SK-N-DZ (cell line): Measurements from ENCODE around the gene CRHBP.
"Not testable (repeated sequence)": the region's sequence is repeated elsewhere in the genome, so short reads cannot be mapped to it uniquely, and the experiment has no call there.

Source experiments
- DNase-seq: peaks from one replicate; pipeline ENCODE4 v3.0.0-alpha.2; 2015; ENCODE audit warnings: low spot score

Gene CRHBP

GRCh38 chr5:76958991-76959767 is 6.3 kb downstream of the CRHBP start:
- no peak for DNase-seq

DNA sequence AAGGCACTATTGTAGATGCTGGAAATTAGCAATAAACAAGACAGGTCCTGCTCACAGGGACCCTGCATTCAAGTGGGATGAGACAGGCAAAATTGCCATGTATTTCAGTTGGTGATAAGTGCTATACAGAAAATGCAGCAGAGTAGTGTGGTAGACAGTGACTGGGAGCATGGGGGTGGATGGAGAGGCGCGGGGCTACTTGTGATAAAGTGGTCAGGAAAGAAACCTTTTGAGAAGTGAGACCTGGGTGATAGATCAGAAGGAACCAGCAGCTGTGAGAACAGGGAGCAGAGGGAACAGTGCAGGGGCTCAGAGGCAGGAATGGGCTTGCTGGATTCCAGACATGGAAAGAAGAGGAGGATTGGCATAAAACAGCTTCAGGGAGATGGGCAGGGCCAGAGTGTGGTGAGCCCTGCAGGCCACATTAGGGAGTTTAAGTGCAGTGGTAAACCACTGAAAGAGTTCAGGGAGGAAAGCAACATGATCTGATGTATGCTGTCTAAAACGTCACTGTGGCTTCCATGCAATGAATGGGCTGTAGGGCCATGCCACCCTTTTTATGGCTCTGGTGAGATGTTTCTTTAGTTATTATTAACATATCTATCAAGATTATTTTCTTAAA is 7.3 kb downstream of the CRHBP start:
- no peak for DNase-seq

DNA sequence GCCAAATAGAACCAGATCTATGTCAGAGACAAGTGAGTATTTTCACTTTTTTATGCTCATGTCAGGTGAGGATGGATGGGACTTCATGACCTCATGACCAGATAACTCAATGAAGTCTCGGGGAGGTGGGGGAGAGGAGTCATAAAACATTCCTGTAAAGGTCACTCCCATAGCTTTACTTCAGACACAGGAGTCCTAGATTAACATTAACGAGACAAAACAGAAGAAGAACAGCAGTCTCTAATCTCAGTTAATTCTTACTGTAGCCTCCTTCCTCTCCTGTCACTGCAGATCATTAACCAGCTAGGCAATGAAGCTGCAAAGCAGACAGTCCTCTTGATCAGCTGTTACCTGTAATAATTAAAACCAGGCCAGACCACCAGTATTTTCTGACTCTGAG is 11.2 kb downstream of the CRHBP start:
- no peak for DNase-seq

DNA sequence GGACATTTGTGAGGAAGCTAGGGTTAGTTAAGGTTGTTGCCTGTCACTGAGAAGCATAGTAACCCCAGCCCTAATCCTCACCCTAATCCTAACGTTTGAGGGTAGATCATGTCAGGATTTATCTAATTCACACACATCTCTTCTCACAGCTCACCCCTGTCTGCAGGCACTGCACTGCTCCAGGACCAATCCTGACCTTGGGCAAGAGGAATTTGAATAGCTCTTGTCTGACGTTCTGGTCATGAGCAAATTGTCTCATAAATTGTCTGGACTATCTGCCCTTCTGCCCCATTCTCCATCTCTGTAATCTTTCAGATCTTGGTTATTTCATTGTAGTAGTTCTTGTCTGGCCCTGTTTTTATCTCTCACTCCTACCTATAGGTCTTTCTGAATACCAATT is 18.7 kb downstream of the CRHBP start:
- DNase-seq, result peak; percentile 28

- no peak for DNase-seq
These were observed 19.8 kb downstream of the CRHBP start for GRCh38 chr5:76972689-76973088.

DNA sequence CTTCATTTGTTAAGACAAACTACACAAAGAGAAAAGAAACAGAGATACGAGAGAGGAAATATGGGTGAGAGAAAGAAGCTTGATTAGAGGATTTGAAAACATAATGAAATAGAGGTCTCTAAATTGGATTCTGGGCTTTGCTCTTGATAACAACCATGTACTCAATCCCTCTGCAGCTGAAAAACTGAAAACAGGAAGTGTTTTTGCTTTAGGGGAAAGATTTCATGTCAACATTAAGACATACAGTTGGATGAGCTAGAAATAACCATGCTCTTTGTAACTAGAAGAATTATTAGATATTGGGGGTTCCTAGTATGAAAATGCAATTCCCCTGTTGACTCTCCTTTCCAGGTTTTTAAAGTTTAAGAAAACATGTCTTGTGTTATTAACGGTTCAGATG is 21.9 kb downstream of the CRHBP start:
- DNase-seq, result no peak

GRCh38 chr5:76978869-76979268 is 26.0 kb downstream of the CRHBP start:
- DNase-seq, result no peak

DNA sequence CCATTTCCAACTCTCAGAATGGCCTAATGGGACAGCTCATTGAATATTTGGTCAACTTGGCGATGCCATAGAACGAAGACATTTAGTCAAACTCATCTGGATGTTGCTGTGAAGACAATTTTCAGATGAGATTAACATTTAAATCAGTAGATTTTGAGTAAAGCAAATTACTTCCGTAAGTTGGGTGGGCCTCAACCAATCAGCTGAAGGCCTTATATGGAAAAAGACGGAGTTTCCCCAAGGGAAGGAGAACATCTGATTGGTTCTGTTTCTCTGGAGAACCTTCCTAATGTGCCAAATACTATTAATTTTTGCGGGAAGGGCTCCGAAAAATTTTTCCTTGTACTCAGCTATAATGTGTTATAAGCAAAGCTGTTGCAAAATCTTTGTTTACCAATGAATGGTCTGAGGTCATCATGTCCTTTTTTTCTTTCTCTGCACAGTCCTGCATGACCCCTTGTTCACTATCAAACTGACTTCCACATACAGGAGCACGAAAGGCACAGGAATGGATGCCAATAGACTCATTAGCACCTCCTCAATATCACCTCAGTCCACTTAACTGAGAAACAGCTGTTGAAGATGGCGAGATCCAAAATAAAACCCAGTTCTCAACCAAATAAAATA is 27.8 kb downstream of the CRHBP start:
- no peak for DNase-seq

DNA sequence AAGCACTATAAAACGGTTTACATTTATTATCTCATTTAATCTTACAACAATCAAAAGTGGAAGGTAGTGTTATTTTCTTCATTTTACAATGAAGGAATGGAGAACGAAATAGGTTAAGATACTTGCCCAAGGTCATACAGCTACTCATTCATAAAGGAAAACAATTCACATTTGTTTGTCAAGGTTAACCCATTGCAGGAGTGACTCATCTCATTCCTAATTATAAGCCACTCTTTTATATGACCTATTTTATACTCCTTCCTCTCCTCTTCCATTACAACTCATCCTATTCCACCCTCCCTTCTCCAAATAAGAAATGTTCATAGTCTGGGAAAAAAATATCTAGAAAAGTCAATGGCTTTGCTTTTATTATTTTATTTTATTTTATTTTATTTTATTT is 29.6 kb downstream of the CRHBP start:
- DNase-seq, result no peak

DNA sequence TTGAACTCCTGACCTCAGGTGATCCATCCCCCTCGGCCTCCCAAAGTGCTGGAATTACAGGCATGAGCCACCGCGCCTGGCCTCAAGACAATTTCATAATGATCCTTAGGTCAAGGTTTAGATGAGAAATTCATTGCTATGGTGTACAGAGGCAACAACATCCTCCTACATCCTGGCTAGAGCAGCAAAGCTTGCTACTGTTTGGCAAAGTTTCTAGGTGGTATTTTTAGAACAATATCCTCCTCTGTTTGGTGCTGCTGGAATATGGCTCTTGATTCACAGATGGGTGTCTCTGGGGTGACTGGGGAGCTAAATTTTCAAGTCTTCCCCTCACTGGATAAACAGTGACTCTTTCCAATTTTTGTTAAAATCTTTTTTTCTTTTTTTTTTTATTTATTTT is 30.6 kb downstream of the CRHBP start:
- no peak for DNase-seq

- DNase-seq, result peak; percentile 17
These were observed 34.1 kb downstream of the CRHBP start for GRCh38 chr5:76986825-76987526.

DNA sequence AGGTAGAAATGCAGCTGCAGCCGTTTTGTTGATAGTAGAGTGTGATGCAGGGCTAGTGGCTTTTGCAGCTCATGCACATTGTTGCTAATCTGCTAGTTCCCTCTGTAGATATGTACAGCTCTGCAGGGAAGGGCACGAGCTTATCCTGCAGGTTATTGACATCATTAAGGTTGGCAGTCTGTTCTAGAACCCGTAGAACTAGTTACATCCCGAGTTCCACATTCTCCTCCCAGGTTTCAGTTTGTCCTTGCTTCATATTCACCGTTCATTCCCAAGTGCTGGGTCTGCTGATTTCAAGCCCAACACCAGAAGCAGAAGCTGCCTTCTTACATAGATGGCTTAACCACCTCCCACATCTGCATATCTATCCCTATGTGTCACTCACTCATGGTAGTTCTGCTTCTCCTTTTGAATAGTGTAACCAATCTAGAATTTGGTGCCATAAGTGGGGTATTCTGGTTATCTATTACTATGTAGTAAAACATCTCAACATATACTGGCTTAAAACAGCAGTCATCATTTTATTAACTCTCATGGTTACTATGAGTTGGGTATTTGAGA is 38.1 kb downstream of the CRHBP start:
- no peak for DNase-seq

GRCh38 chr5:76993436-76993835 is 40.6 kb downstream of the CRHBP start:
- DNase-seq, result not testable (repeated sequence)

GRCh38 chr5:76994337-76994736 is 41.5 kb downstream of the CRHBP start:
- no peak for DNase-seq

DNA sequence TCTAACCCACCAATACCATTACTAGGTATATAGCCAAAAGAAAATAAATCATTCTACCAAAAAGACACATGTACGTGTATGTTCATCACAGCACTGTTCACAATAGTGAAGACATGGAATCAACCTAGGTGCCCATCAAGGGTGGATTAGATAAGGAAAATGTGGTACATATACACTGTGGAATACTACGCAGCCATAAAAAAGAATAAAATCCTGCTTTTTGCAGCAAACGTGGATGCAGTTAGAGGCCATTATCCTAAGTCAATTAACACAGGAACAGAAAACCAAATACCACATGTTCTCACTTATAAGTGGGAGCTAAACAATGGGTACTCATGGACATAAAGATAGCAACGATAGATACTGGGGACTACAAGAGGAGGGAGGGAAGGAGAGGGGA is 45.4 kb downstream of the CRHBP start:
- DNase-seq, result not testable (repeated sequence)

- DNase-seq, result no peak
These were observed 46.6 kb downstream of the CRHBP start for GRCh38 chr5:76999451-76999850.

DNA sequence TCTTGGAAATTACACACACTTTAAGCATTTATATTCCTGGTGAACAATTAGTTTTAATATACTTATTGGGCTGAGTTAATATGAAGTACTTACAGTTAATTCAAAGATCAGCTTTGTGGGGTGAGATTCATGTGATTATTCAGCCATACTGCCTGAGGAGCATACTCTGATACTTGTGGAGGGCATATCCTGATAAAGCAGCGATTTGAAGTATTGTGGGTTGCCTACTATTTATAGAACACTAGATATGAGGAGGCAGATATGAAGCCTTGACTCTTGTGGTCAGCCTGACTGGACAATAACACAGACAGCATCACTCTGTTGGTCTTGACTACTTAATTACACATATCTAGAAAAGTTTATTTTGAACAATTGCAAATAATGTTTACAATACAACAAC is 50.4 kb downstream of the CRHBP start:
- no peak for DNase-seq

DNA sequence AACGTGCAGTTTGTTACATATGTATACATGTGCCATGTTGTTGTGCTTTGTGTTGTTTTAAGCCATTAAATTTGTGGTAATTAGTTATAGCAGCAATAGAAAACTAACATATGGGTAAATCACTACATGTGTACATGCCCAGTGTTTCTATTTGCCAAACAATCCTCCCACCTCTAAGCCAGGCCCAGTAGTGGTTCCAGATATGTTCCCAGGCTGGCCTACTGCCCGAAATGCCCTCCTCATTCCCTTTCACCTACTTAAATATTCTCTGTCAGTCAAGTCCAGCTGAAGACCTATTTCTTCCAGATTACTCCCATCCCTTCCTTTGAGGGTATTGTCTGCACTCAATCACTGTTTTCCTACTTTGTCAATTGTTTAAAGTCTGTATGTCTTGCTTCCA is 53.3 kb downstream of the CRHBP start:
- DNase-seq, result no peak

GRCh38 chr5:77008413-77008812 is 55.6 kb downstream of the CRHBP start:
- DNase-seq, result peak; percentile 89

DNA sequence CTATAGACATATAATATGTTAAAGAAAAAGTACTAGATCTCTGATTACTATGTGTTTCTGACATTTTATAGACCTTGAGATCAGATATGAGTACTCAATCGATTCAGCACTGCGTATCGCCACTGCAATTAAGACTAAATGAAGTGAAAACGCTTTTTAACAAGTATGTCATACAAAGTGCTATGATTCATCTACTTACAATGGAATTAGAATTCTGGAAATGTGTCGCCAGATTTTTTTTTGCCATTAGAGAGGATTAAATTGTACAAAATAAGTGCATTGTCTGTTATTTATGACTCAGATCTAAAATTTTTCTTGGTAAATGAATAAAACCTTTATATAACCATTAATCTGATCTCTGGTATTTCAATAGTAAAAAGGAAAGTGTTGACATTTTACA is 57.4 kb downstream of the CRHBP start:
- DNase-seq, result no peak

DNA sequence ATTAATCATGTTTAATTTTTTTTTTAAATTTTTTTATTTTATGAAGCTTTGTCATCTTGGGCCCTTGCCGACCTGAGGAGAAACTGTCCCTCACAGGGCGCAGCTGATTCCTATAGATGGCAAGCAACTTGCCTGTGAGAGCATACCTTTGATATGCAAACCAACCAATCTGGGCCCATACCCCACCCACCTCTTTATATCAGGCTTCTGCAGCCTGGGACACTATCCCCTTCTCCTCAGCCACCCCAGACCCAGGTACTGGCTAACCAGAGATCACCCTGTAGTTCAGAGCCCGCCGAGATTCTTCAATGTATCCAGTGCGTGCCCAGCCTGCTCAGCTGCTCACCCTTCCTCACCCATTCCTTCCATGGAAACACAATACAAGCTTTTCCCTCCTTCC is 58.7 kb downstream of the CRHBP start:
- DNase-seq, result no peak

DNA sequence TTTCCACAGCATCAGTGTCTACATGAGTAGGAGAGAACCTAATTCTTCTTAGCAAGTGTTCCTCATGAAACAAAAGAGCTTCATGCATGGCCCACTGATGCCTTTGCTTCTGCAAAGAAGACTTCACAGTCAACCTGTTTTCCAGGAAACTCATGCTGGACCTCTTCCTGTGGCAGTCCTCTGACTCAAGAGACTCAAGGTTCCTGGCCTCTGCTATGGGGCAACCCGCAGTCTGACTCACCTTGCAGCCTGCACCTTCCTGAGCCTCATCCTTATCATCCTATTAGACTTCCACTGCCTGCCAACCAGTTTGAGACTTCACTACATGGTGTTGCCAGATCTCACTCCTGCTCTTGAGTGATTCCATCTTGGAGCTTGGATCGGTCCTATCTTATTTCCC is 59.8 kb downstream of the CRHBP start:
- no peak for DNase-seq
